C4-2B (cell line): Measurements from ENCODE around the gene PCDHB2.
"Not testable (repeated sequence)": the region's sequence is repeated elsewhere in the genome, so short reads cannot be mapped to it uniquely, and the experiment has no call there.

ENCODE experiments used
- H3K27ac ChIP-seq: fragments of 450-650 bp; 2 replicates; pipeline ENCODE4 v1.5.1; 2017
- ZFX ChIP-seq: fragments of 450-650 bp; IDR thresholded peaks from 2 replicates; pipeline ENCODE4 v1.6.1; 2017
- TF ChIP-seq, protein P1 (sequence below): fragments of 450-650 bp; conservative IDR thresholded peaks from 2 replicates; pipeline ENCODE4 v1.5.1; 2017; ENCODE audit warnings: mild to moderate bottlenecking

PCDHB2 gene

DNA sequence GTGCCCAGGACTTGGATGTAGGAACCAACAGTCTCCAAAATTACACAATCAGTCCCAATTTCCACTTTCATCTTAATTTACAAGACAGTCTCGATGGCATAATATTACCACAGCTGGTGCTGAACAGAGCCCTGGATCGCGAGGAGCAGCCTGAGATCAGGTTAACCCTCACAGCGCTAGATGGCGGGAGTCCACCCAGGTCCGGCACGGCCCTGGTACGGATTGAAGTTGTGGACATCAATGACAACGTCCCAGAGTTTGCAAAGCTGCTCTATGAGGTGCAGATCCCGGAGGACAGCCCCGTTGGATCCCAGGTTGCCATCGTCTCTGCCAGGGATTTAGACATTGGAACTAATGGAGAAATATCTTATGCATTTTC is 837 bp downstream of the PCDHB2 start:
- TF ChIP-seq, protein P1, sequence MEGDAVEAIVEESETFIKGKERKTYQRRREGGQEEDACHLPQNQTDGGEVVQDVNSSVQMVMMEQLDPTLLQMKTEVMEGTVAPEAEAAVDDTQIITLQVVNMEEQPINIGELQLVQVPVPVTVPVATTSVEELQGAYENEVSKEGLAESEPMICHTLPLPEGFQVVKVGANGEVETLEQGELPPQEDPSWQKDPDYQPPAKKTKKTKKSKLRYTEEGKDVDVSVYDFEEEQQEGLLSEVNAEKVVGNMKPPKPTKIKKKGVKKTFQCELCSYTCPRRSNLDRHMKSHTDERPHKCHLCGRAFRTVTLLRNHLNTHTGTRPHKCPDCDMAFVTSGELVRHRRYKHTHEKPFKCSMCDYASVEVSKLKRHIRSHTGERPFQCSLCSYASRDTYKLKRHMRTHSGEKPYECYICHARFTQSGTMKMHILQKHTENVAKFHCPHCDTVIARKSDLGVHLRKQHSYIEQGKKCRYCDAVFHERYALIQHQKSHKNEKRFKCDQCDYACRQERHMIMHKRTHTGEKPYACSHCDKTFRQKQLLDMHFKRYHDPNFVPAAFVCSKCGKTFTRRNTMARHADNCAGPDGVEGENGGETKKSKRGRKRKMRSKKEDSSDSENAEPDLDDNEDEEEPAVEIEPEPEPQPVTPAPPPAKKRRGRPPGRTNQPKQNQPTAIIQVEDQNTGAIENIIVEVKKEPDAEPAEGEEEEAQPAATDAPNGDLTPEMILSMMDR: no peak
- no peak for TF ChIP-seq ZFX
- no peak overlapping the region for H3K27ac ChIP-seq

DNA sequence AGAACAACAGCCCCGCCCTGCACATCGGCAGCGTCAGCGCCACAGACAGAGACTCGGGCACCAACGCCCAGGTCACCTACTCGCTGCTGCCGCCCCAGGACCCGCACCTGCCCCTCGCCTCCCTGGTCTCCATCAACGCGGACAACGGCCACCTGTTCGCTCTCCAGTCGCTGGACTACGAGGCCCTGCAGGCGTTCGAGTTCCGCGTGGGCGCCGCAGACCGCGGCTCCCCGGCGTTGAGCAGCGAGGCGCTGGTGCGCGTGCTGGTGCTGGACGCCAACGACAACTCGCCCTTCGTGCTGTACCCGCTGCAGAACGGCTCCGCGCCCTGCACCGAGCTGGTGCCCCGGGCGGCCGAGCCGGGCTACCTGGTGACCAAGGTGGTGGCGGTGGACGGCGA is 1.8 kb downstream of the PCDHB2 start:
- not testable (repeated sequence) for H3K27ac ChIP-seq

DNA sequence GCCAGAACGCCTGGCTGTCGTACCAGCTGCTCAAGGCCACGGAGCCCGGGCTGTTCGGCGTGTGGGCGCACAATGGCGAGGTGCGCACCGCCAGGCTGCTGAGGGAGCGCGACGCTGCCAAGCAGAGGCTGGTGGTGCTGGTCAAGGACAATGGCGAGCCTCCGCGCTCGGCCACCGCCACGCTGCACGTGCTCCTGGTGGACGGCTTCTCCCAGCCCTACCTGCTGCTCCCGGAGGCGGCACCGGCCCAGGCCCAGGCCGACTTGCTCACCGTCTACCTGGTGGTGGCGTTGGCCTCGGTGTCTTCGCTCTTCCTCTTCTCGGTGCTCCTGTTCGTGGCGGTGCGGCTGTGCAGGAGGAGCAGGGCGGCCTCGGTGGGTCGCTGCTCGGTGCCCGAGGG is 2.2 kb downstream of the PCDHB2 start:
- not testable (repeated sequence) for H3K27ac ChIP-seq

DNA sequence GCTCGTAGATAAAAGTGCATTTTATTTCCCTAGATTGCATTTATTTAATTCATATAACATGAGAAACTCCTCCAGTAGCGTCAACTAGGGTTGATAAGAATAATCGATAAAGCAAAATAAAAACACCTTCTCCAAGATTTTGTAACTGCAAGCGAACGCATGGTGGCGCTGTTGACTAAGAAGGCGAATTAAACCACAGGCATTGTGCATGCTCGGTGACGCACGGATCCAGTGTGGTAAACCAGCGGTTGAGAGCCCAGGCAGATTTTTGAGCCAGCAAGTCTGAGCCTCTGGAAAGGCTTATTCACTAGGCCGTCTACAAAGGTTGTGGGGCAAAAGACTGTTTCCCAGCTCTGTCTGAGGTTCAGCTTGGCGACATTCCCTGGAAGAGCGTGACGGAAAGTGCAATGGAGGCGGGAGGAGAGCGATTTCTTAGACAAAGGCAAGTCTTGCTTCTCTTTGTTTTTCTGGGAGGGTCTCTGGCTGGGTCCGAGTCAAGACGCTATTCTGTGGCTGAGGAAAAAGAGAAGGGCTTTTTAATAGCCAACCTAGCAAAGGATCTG is 5.9 kb downstream of the PCDHB2 start, which contains the start of gene PCDHB3:
TSS of gene PCDHB3 (plus strand) at position 231 of the 563 bp plus-strand sequence. CDS start at position 408, 177 bp downstream.
- no peak for TF ChIP-seq ZFX
- TF ChIP-seq, protein P1: peak; percentile 85
- H3K27ac ChIP-seq: no peak within 1 kb of the TSS

DNA sequence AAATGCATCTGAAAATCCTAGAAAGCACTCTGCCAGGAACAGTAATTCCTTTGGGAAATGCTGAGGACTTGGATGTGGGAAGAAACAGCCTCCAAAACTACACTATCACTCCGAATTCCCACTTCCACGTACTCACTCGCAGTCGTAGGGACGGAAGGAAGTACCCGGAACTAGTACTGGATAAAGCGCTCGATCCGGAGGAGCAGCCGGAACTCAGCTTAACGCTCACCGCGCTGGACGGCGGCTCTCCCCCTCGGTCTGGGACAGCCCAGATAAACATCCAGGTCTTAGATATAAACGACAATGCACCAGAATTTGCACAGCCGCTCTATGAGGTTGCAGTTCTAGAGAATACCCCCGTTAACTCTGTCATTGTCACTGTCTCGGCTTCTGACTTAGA is 6.6 kb downstream of the PCDHB2 start:
- H3K27ac ChIP-seq: no peak overlapping the region
- no peak for TF ChIP-seq ZFX
- TF ChIP-seq, protein P1: no peak

DNA sequence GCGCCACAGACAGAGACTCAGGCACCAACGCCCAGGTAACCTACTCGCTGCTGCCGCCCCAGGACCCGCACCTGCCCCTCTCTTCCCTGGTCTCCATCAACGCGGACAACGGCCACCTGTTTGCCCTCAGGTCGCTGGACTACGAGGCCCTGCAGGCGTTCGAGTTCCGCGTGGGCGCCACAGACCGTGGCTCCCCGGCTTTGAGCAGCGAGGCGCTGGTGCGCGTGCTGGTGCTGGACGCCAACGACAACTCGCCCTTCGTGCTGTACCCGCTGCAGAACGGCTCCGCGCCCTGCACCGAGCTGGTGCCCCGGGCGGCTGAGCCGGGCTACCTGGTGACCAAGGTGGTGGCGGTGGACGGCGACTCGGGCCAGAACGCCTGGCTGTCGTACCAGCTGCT is 7.7 kb downstream of the PCDHB2 start:
- not testable (repeated sequence) for H3K27ac ChIP-seq

DNA sequence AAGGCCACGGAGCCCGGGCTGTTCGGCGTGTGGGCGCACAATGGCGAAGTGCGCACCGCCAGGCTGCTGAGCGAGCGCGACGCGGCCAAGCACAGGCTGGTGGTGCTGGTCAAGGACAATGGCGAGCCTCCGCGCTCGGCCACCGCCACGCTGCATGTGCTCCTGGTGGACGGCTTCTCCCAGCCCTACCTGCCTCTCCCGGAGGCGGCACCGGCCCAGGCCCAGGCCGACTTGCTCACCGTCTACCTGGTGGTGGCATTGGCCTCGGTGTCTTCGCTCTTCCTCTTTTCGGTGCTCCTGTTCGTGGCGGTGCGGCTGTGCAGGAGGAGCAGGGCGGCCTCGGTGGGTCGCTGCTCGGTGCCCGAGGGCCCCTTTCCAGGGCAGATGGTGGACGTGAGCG is 8.1 kb downstream of the PCDHB2 start:
- not testable (repeated sequence) for H3K27ac ChIP-seq

DNA sequence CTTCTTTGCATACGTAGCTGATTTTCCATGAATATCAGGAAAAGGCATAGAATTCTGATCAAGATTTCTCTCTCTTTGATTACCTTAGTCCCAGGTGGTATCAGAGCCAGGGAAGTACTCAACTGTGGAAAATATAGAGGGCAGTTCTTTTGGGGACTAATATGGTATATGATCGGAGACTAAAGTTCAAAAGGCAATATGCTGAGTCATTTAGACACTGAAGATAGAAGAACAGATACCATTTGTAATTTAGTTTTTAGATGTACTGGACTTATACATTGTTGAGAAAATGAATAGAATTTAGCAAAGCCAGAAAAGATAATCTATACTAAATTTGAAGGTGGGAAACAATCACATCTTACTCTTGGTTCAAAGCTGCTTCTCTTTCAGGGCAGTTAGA is 10.9 kb downstream of the PCDHB2 start:
- H3K27ac ChIP-seq: no peak overlapping the region
- TF ChIP-seq ZFX: no peak

DNA sequence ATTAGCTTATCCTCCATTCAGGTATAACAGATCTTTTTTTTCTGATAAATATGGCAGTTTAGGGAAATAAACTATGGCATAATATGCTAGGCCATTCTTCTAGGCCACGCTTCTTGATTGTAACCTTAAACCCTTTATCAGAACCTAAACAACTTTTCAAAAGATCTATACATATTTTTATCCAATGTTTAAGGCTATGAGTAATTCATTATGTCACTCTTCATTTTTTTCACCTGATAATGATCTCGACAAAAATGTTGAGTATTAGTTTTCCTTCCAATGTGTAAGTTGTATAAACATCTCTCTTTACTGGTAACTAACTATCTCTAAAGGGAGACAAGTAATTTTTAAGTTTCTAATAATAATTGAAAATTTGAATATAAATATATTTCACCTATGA is 24.8 kb downstream of the PCDHB2 start:
- H3K27ac ChIP-seq: no peak overlapping the region
- TF ChIP-seq ZFX: no peak
- TF ChIP-seq, protein P1: no peak

DNA sequence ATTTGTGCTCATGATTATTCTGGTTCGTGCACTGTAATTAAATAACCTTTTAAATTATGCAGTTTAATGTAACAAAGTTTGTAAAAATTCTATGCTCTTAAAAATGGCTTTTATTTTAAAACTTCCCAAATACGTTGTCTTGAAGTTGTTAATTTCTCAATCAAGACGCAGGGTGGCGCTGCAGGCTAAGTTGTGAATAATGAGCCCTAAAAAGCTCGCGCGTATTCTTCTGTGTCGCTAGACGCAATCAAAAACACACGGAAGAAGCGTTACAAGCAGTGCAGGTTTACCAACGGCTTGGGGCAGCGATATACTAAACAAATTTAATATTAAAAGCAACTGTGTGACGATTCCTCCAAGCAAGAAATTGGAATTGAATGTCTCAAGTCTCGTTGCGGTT is 27.1 kb downstream of the PCDHB2 start, which contains the start of gene PCDHB4:
TSS of gene PCDHB4 (plus strand) at position 256 of the 400 bp plus-strand sequence. CDS start 181 bp downstream, outside the sequence.
- no peak within 1 kb of the TSS for H3K27ac ChIP-seq
- TF ChIP-seq, protein P1: peak; percentile 75
- TF ChIP-seq ZFX: no peak
